Measurements from ENCODE around the gene ZEB2.
A peak's percentile ranks its signal among the peaks of the same experiment; 100 is the strongest.

ZEB2 gene

GRCh38 chr2:144354953-144355352 lies 165.0 kb downstream of the ZEB2 start:
- Histone ChIP-seq H3K9ac (ENCODE audit: low read depth, low read length) (no peak overlapping the region), H3K36me3 (ENCODE audit: insufficient read depth, low read length) (no peaks in the 10 kb centered on the region), H3K4me1 (ENCODE audit: insufficient read depth, low read length) (peaks cover 35% of the 10 kb centered on the region), H3K9me3 (ENCODE audit: control insufficient read depth, insufficient read depth, low read length) (no peaks in the 10 kb centered on the region)

GRCh38 chr2:144351687-144352086 lies 168.2 kb downstream of the ZEB2 start:
- no peaks in the 10 kb centered on the region for H3K9me3 ChIP-seq (ENCODE audit: control insufficient read depth, insufficient read depth, low read length)
- H3K9ac ChIP-seq (ENCODE audit: low read depth, low read length) = no peak overlapping the region
- peaks cover 50% of the 10 kb centered on the region for H3K4me1 ChIP-seq (ENCODE audit: insufficient read depth, low read length)
- H3K36me3 ChIP-seq (ENCODE audit: insufficient read depth, low read length) = no peaks in the 10 kb centered on the region

GRCh38 chr2:144350151-144350802 lies 169.6 kb downstream of the ZEB2 start:
- H3K9ac ChIP-seq (ENCODE audit: low read depth, low read length) = peak overlapping the region; percentile 20; the same call in 1 of the 2 replicates
- no peaks in the 10 kb centered on the region for H3K36me3 ChIP-seq (ENCODE audit: insufficient read depth, low read length)
- peaks cover 59% of the 10 kb centered on the region for H3K4me1 ChIP-seq (ENCODE audit: insufficient read depth, low read length)
- H3K9me3 ChIP-seq (ENCODE audit: control insufficient read depth, insufficient read depth, low read length) = no peaks in the 10 kb centered on the region

- Histone ChIP-seq H3K9ac (ENCODE audit: low read depth, low read length) (peak overlapping the region; percentile 20; the same call in 1 of the 2 replicates), H3K36me3 (ENCODE audit: insufficient read depth, low read length) (no peaks in the 10 kb centered on the region), H3K9me3 (ENCODE audit: control insufficient read depth, insufficient read depth, low read length) (no peaks in the 10 kb centered on the region), H3K4me1 (ENCODE audit: insufficient read depth, low read length) (peaks cover 59% of the 10 kb centered on the region)
Measured at GRCh38 chr2:144349674-144350073, 170.2 kb downstream of the ZEB2 start.

- Histone ChIP-seq H3K9ac (ENCODE audit: low read depth, low read length) (no peak overlapping the region), H3K4me1 (ENCODE audit: insufficient read depth, low read length) (peaks cover 60% of the 10 kb centered on the region), H3K9me3 (ENCODE audit: control insufficient read depth, insufficient read depth, low read length) (no peaks in the 10 kb centered on the region), H3K36me3 (ENCODE audit: insufficient read depth, low read length) (no peaks in the 10 kb centered on the region)
Measured at GRCh38 chr2:144348846-144349245, 171.1 kb downstream of the ZEB2 start.

- H3K9me3 ChIP-seq (ENCODE audit: control insufficient read depth, insufficient read depth, low read length) = no peaks in the 10 kb centered on the region
- H3K4me1 ChIP-seq (ENCODE audit: insufficient read depth, low read length) = peaks cover 52% of the 10 kb centered on the region
- no peak overlapping the region for H3K9ac ChIP-seq (ENCODE audit: low read depth, low read length)
- no peaks in the 10 kb centered on the region for H3K36me3 ChIP-seq (ENCODE audit: insufficient read depth, low read length)
Measured at GRCh38 chr2:144346229-144346628, 173.7 kb downstream of the ZEB2 start.

- Histone ChIP-seq H3K9me3 (ENCODE audit: control insufficient read depth, insufficient read depth, low read length) (no peaks in the 10 kb centered on the region), H3K4me1 (ENCODE audit: insufficient read depth, low read length) (peaks cover 28% of the 10 kb centered on the region), H3K9ac (ENCODE audit: low read depth, low read length) (no peak overlapping the region), H3K36me3 (ENCODE audit: insufficient read depth, low read length) (no peaks in the 10 kb centered on the region)
Measured at GRCh38 chr2:144343145-144343544, 176.8 kb downstream of the ZEB2 start.

- no peak overlapping the region for H3K9ac ChIP-seq (ENCODE audit: low read depth, low read length)
- no peaks in the 10 kb centered on the region for H3K9me3 ChIP-seq (ENCODE audit: control insufficient read depth, insufficient read depth, low read length)
- no peaks in the 10 kb centered on the region for H3K36me3 ChIP-seq (ENCODE audit: insufficient read depth, low read length)
- H3K4me1 ChIP-seq (ENCODE audit: insufficient read depth, low read length) = peaks cover 12% of the 10 kb centered on the region
Measured at GRCh38 chr2:144341538-144341937, 178.4 kb downstream of the ZEB2 start.

- H3K36me3 ChIP-seq (ENCODE audit: insufficient read depth, low read length) = no peaks in the 10 kb centered on the region
- H3K9me3 ChIP-seq (ENCODE audit: control insufficient read depth, insufficient read depth, low read length) = no peaks in the 10 kb centered on the region
- peaks cover 5% of the 10 kb centered on the region; the same call in 1 of the 2 replicates for H3K4me1 ChIP-seq (ENCODE audit: insufficient read depth, low read length)
- no peak overlapping the region for H3K9ac ChIP-seq (ENCODE audit: low read depth, low read length)
Measured at GRCh38 chr2:144339048-144339447, 180.9 kb downstream of the ZEB2 start.

- Histone ChIP-seq H3K36me3 (ENCODE audit: insufficient read depth, low read length) (no peaks in the 10 kb centered on the region), H3K9ac (ENCODE audit: low read depth, low read length) (no peak overlapping the region), H3K4me1 (ENCODE audit: insufficient read depth, low read length) (peaks cover 11% of the 10 kb centered on the region; the same call in 1 of the 2 replicates), H3K9me3 (ENCODE audit: control insufficient read depth, insufficient read depth, low read length) (no peaks in the 10 kb centered on the region)
Measured at GRCh38 chr2:144334551-144334950, 185.4 kb downstream of the ZEB2 start.

All from ES-I3 (cell line).